Pancreas (tissue), 10 donors: ENCODE data around the gene ITSN2. TPM values are rescaled to one million over a fixed set of nuclear protein-coding genes. Genes with fewer than 3 reads are reported as not detected.

Source experiments
- ATAC-seq, 4 donors: fragments of 200-7000 bp; cut with Tn5 transposase; one replicate each; pipeline versions ENCODE4 v1.8.0 to v1.9.1; 2020; ENCODE audit warnings: mild to moderate bottlenecking in 4 of 4, moderate library complexity in 4 of 4
- DNase-seq, 6 donors: peaks; one replicate each; pipeline ENCODE4 v3.0.0-alpha.2; 2020
- FAIRE-seq: peaks from 2 replicates; lab custom pipeline; 2012; peaks lifted over from hg19 to GRCh38; lab: Jason Lieb, UNC
- H3K27ac ChIP-seq, 4 donors: fragments of 200-600 bp; sonication (generic); 1 replicate in 3 of 4; 2 replicates in 1 of 4; pipeline versions ENCODE4 v1.5.0 to v1.8.0; 2020
- H3K27me3 ChIP-seq, 4 donors: fragments of 200-600 bp; one replicate each; pipeline ENCODE4 v1.8.0; 2021
- H3K36me3 ChIP-seq, 3 donors: fragments of 200-600 bp; sonication (generic) in 1 of 3; one replicate each; pipeline versions ENCODE4 v1.5.0 to v1.8.0; 2020 to 2021
- H3K4me1 ChIP-seq, 3 donors: fragments of 200-600 bp; one replicate each; pipeline ENCODE4 v1.8.0; 2021
- H3K4me3 ChIP-seq, 4 donors: fragments of 200-600 bp; sonication (generic) in 2 of 4; one replicate each; pipeline versions ENCODE4 v1.5.0 to v1.8.0; 2020 to 2021
- H3K9me3 ChIP-seq, 4 donors: fragments of 200-600 bp; one replicate each; pipeline ENCODE4 v1.8.0; 2021
- WGBS, 2 donors: extraction: QIAGEN DNeasy Blood & Tissue Kit; methylation state at CpG; one replicate each; pipeline ENCODE4 v1.1.7; 2013; 5-methylcytosine and 5-hydroxymethylcytosine counted together
- intact Hi-C, 3 donors: fragments of 100-400 bp; cut with DNase I; formaldehyde crosslinking; loops; one replicate each; pipeline versions ENCODE4 v1.11.1 to v1.14.2; 2022
- polyA plus RNA-seq, 2 donors: library from polyadenylated mRNA; stranded (reverse); fragments of 200-250 nt; gene quantifications; one replicate each; pipeline ENCODE4 v1.2.3, GENCODE V29; 2013
- total RNA-seq, 6 donors: library from RNA; stranded (reverse); fragmentation: NEBNext Ultra II Directional in 4 of 6; extraction: Animal tissue kit (Norgen Biotek cat#: 25700) in 4 of 6; gene quantifications; one replicate each; pipeline versions ENCODE4 v1.2.1 to v1.2.4, GENCODE V29; 2021 to 2023
- TF ChIP-seq, protein P1 (sequence below), 4 donors: fragments of 200-600 bp; sonication (generic) in 3 of 4; IDR thresholded peaks; one replicate each; pipeline versions ENCODE4 v1.5.0 to v1.8.0; 2021; ENCODE audit warnings: antibody characterized with exemption in 4 of 4
- donor health status: healthy with polysubstance abuse.
- donor health status: DM: no; HTN: no; CAD: no; lungs with moderate emphysema.
- donor health status: DM: no; HTN: no; CAD: no.
- donor health status: control.
- donor health status: control.
- donor health status: Bipolar disorder and iron deficiency.
- donor health status: DM: yes; HTN: yes; CAD: no.
- donor health status: DM: no; HTN: no; CAD: no.
- donor health status: DM: no; HTN: no; CAD: no.
- donor health status: DM: yes; HTN: yes; CAD: no.

Gene ITSN2
- total and polyA plus RNA-seq, 8 donors, result 23.8 to 42.0 (median 31.4) TPM

DNA sequence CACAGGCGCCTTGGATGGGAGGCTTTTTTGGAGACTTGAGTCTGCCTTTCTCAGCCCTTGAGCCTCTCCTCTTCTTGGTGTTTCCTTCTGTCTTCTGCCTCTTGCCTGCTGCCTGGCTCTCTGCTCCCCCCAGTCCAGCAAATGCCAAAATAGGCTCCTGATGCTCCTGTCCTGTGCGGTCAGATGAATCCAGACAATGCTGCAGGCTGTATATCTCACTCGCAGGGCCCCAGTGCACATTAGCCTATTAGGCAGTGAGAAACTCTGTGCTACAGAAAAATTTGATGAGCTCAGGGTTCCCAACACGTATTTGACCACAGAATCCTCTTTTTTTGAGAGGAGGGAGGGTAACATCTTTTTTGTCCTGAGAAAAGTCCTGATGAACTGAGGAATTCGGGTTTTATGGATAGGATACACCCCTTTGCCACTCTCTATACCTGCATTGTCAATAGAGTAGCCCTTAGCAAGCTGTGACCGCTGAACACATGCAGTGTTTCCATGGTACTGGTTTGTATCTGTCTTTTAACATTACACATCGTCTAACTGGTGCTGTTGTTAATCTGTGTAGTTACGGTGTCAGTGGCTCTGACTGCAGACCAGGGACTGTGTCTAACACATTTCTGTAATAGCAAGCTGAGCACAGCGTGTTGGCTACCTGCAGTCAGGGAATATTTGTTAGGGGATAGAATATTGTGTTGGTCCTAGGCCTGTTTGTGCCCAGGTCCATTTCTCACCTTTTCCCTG, 134.7 kb downstream of the ITSN2 start:
- WGBS, 2 donors, result 92 to 95% methylated on average over 9 of the region's 9 CpGs
- Histone ChIP-seq H3K9me3 (no peaks in the 10 kb centered on the region), H3K36me3 (peaks cover 0 to 5% (median under 1%) of the 10 kb centered on the region in 3 donors), H3K27ac (no peak overlapping the region), H3K27me3 (no peaks in the 10 kb centered on the region), H3K4me3 (no peak overlapping the region), H3K4me1 (no peaks in the 10 kb centered on the region)
- FAIRE-seq (no peak), DNase-seq (no peak), ATAC-seq (peak in 1 of 4 donors; percentile 35)
- TF ChIP-seq, protein P1, sequence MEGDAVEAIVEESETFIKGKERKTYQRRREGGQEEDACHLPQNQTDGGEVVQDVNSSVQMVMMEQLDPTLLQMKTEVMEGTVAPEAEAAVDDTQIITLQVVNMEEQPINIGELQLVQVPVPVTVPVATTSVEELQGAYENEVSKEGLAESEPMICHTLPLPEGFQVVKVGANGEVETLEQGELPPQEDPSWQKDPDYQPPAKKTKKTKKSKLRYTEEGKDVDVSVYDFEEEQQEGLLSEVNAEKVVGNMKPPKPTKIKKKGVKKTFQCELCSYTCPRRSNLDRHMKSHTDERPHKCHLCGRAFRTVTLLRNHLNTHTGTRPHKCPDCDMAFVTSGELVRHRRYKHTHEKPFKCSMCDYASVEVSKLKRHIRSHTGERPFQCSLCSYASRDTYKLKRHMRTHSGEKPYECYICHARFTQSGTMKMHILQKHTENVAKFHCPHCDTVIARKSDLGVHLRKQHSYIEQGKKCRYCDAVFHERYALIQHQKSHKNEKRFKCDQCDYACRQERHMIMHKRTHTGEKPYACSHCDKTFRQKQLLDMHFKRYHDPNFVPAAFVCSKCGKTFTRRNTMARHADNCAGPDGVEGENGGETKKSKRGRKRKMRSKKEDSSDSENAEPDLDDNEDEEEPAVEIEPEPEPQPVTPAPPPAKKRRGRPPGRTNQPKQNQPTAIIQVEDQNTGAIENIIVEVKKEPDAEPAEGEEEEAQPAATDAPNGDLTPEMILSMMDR (IDR thresholded peaks at IDR 0.05), result no peak
- intact Hi-C loops, result loop anchor here in 1 of 3 donors (10.0 kb wide), 1 partner anchor 159 kb away; no protein-coding TSS in a partner anchor

DNA sequence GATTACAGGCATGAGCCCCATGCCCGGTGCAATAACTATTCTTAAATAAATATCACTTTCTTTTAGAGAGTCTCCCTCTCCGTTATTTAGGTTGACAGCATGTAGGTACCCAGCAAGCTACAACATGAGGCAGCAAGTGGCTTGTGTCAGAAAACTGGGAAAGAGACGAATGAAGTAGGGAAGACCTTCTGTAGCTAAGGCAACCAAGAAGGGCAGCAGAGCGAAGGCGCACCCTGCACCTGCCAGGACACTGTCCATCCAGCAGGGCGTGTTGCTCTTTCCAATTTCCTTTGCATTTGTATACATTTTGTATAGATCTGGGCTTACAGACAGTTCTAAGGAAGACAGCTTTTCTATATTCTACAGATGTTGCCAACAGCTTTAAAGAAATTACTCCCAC, 137.4 kb downstream of the ITSN2 start:
- FAIRE-seq, result no peak
- Histone ChIP-seq H3K27me3 (no peaks in the 10 kb centered on the region), H3K36me3 (peaks cover 0 to 28% (median 4%) of the 10 kb centered on the region in 3 donors), H3K9me3 (no peaks in the 10 kb centered on the region), H3K4me1 (no peaks in the 10 kb centered on the region), H3K4me3 (no peak overlapping the region), H3K27ac (no peak overlapping the region)
- intact Hi-C loops, result loop anchor here in 1 of 3 donors (10.0 kb wide), 1 partner anchor 162 kb away; no protein-coding TSS in a partner anchor
- no peak for DNase-seq
- ATAC-seq, result no peak
- TF ChIP-seq, protein P1 (IDR thresholded peaks at IDR 0.05), result no peak
- WGBS, 2 donors, result 74 to 77% methylated on average over 6 of the region's 6 CpGs

DNA sequence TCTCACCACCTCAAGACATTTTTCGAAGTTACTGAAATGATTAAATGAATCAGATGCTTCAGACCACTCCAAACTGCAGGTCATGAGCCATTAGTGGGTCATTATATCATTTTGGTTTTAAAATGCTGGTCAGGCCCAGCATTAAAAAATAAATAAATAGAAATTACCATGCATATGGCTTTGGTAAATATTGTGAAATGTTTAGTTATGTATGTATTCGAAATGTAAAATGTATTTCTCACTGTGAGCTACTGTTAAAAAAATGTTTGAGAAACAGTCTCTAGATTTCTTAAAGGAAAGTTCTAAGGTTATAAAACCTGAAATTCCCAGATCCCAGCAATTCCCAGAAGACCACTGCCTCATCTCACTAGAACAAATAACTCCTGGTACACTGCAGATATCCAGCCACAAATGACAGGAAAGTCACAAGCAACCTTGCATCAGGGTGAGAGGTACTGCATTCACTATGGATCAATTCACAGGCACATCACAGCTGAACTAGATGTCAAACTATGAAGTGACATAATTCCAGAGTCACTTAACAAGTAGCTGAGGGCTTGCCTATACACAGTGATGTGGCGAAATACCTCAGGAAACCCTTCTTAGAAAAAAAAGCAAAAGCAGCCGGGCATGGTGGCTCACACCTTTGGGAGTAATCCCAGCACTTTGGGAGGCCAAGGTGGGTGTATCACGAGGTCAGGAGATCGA, 138.8 kb downstream of the ITSN2 start:
- intact Hi-C loops, result loop anchor here in 1 of 3 donors (10.0 kb wide), 1 partner anchor 163 kb away; no protein-coding TSS in a partner anchor
- TF ChIP-seq, protein P1 (IDR thresholded peaks at IDR 0.05), result no peak
- no peak for ATAC-seq
- no peak for FAIRE-seq
- no peaks in the 10 kb centered on the region for H3K9me3 ChIP-seq
- H3K4me3 ChIP-seq, result no peak overlapping the region
- no peaks in the 10 kb centered on the region for H3K27me3 ChIP-seq
- DNase-seq, result no peak
- H3K27ac ChIP-seq, result no peak overlapping the region
- peaks cover 0 to 34% (median 4%) of the 10 kb centered on the region in 3 donors for H3K36me3 ChIP-seq
- WGBS, 2 donors, result 90 to 94% methylated on average over 6 of the region's 6 CpGs
- H3K4me1 ChIP-seq, result no peaks in the 10 kb centered on the region

DNA sequence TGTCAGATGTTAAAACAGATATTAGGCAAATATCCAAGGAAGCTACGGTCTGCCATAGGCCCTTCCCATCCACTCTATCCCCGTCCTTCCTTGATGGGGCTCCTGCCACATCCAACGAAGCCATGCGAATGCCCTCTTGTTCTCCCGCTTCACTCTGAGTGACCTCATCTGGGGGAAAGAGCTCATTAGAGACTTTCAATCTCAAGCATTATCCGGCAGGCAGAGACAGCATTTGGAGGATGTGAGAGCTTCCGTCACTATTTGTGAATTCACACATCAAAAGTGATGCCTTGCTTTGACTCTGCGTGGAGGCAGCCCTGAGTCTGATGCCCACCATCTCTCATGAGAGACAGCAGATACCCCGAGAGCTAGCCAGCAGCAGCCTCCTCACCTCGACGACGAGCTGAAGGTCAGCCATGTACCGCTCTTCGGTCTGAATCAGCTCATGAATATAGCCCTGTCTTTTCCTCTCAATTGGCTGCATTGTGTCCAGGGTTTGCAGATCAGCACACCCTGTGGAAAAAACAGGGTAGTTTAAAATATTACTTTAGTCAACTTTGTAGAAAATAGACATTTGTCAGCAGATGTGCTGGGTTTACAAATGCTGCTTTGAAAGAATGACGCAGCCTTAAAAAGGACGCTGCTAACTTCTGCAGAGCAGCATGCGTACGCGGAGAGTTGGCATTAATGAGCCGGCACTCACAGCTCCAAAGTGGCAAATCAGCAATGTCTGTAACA, 139.6 kb downstream of the ITSN2 start:
- Histone ChIP-seq H3K9me3 (no peaks in the 10 kb centered on the region), H3K4me1 (no peaks in the 10 kb centered on the region), H3K36me3 (peaks cover 0 to 42% (median 4%) of the 10 kb centered on the region in 3 donors), H3K4me3 (no peak overlapping the region), H3K27ac (no peak overlapping the region), H3K27me3 (no peaks in the 10 kb centered on the region)
- FAIRE-seq, result no peak
- ATAC-seq, result no peak
- TF ChIP-seq, protein P1 (IDR thresholded peaks at IDR 0.05), result no peak
- intact Hi-C loops, result loop anchor here in 1 of 3 donors (10.0 kb wide), 1 partner anchor 164 kb away; no protein-coding TSS in a partner anchor
- WGBS, 2 donors, result 87 to 89% methylated on average over 20 of the region's 20 CpGs
- DNase-seq, result no peak
